NB4 (cell line): ENCODE results near the gene TSPAN4.

Experiments
- DNase-seq: peaks from one replicate; pipeline ENCODE4 v3.0.0; 2010; ENCODE audit warnings: low read depth
- H3K4me3 ChIP-seq: one replicate; pipeline ENCODE4 v1.5.1; 2011; ENCODE audit warnings: mild to moderate bottlenecking, low read depth, low read length, moderate library complexity
- MAX ChIP-seq: IDR thresholded peaks from 2 replicates; pipeline ENCODE4 v1.6.1; 2011; ENCODE audit warnings: low read depth, low read length
- MYC ChIP-seq: IDR thresholded peaks from 2 replicates; pipeline ENCODE4 v1.6.1; 2011; ENCODE audit warnings: low read depth, low read length
- POLR2A ChIP-seq: IDR thresholded peaks from 2 replicates; pipeline ENCODE4 v1.6.1; 2011; ENCODE audit warnings: mild to moderate bottlenecking; ENCODE audit not compliant: insufficient read length; ENCODE audit errors: extremely low read depth
- TF ChIP-seq, protein P1 (sequence below): IDR thresholded peaks from one replicate; pipeline ENCODE4 v1.5.1; 2012; ENCODE audit warnings: low read depth, low read length

The TSPAN4 gene

DNA sequence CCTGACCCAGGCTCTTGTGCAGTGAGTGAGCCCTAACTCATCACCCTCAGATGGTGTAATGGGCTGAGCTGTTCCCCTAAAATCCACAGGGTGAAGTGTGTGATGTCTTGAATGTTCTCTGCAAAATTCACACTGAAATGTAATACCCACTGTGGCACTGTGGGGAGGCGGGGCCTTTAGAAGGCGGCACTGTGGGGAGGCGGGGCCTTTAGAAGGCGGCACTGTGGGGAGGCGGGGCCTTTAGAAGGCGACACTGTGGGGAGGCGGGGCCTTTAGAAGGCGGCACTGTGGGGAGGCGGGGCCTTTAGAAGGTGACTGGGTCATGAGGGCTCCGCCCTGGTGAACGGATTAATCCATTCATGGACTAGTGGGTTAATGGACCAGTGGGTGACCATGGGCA lies 34.9 kb downstream of the TSPAN4 start:
- H3K4me3 ChIP-seq, result no peak overlapping the region
- TF ChIP-seq, protein P1, sequence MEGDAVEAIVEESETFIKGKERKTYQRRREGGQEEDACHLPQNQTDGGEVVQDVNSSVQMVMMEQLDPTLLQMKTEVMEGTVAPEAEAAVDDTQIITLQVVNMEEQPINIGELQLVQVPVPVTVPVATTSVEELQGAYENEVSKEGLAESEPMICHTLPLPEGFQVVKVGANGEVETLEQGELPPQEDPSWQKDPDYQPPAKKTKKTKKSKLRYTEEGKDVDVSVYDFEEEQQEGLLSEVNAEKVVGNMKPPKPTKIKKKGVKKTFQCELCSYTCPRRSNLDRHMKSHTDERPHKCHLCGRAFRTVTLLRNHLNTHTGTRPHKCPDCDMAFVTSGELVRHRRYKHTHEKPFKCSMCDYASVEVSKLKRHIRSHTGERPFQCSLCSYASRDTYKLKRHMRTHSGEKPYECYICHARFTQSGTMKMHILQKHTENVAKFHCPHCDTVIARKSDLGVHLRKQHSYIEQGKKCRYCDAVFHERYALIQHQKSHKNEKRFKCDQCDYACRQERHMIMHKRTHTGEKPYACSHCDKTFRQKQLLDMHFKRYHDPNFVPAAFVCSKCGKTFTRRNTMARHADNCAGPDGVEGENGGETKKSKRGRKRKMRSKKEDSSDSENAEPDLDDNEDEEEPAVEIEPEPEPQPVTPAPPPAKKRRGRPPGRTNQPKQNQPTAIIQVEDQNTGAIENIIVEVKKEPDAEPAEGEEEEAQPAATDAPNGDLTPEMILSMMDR, result no peak
- TF ChIP-seq MAX (no peak), MYC (no peak)
- DNase-seq, result peak; percentile 41

GRCh38 chr11:880447-880846 lies 37.8 kb downstream of the TSPAN4 start:
- no peak overlapping the region for H3K4me3 ChIP-seq
- no peak for DNase-seq
- TF ChIP-seq, protein P1, result no peak
- TF ChIP-seq POLR2A (no peak), MAX (no peak), MYC (no peak)

- no peak for DNase-seq
- H3K4me3 ChIP-seq, result no peak overlapping the region
- TF ChIP-seq MAX, result no peak
- no peak for TF ChIP-seq MYC
- TF ChIP-seq, protein P1, result no peak
- no peak for TF ChIP-seq POLR2A
Measured at GRCh38 chr11:882596-882995, 39.9 kb downstream of the TSPAN4 start.

DNA sequence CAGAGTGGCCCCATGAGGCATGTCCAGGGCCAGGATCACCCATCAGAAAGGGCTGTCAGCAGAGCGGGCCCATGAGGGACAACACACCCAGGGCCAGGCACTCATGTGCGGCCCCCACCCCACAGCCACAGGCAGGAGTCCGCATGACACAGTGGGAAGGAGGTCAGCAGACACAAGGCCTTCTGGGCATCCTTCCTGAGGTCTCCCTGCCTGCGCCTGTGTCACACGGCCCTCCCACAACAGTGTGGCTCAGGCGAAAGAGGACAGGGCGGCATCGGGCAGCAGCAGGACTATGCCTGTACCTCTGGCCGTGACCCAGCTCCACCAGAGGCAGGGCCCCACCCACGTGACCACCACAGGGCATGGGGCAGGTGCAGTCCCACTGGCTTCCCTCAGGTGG lies 40.9 kb downstream of the TSPAN4 start:
- no peak overlapping the region for H3K4me3 ChIP-seq
- no peak for DNase-seq
- TF ChIP-seq, protein P1, result no peak
- TF ChIP-seq MYC, result no peak
- no peak for TF ChIP-seq POLR2A
- no peak for TF ChIP-seq MAX

DNA sequence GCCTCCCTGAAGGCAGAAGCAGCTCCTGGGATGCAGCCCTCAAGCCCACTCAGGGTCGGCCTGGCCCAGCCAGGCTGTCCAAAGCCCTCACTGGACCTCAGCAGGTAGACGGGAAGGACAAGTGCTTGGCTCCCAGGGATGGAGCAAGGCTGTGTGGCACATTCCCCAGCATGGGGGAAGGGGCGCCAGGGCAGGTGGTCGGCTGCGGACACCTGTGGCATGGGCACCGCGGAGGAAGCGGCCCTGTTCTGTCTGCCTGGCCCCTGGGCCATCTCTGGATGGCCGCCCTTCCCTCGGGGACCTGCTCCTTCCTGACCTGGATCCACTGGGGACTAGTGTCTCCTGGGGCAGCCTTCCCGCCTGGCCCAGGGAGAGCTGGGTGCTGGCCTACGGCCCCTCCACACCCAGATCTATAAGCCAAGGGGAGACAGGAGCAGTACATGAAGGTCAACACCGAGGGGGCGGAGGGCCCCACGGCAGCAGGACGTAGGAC lies 42.0 kb downstream of the TSPAN4 start:
- H3K4me3 ChIP-seq, result no peak overlapping the region
- no peak for DNase-seq
- no peak for TF ChIP-seq MYC
- TF ChIP-seq MAX, result no peak

DNA sequence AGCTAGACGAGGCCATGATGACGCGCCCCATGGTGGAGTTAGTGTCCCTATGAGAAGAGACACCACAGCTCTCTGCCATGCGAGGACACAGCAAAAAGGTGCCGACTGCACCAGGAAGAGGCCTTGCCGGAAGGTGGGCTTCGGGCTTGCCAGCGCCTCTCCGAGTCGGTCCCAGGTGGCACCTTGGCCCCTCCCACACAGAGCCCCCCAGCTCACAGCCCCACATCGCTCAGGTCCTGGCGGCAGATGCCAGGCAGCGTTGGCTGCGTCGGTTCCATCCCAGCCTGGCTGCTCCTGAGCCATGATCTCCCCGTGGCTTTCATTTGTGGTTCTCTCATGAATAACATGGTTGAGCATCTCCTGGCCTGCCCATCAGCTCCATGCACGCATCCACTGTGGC lies 43.9 kb downstream of the TSPAN4 start:
- no peak for DNase-seq
- TF ChIP-seq MAX (no peak), POLR2A (no peak), MYC (no peak)
- TF ChIP-seq, protein P1, result no peak
- H3K4me3 ChIP-seq, result no peak overlapping the region
